GM12801 (cell line): ENCODE data around the gene GADL1.

Source experiments
- TF ChIP-seq, protein P1 (sequence below): IDR thresholded peaks from one replicate; pipeline ENCODE4 v1.5.1; 2011; ENCODE audit warnings: control low read depth; ENCODE audit not compliant: insufficient read length; ENCODE audit errors: extremely low read depth

The GADL1 gene, protein sequence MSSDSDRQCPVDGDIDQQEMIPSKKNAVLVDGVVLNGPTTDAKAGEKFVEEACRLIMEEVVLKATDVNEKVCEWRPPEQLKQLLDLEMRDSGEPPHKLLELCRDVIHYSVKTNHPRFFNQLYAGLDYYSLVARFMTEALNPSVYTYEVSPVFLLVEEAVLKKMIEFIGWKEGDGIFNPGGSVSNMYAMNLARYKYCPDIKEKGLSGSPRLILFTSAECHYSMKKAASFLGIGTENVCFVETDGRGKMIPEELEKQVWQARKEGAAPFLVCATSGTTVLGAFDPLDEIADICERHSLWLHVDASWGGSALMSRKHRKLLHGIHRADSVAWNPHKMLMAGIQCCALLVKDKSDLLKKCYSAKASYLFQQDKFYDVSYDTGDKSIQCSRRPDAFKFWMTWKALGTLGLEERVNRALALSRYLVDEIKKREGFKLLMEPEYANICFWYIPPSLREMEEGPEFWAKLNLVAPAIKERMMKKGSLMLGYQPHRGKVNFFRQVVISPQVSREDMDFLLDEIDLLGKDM

DNA sequence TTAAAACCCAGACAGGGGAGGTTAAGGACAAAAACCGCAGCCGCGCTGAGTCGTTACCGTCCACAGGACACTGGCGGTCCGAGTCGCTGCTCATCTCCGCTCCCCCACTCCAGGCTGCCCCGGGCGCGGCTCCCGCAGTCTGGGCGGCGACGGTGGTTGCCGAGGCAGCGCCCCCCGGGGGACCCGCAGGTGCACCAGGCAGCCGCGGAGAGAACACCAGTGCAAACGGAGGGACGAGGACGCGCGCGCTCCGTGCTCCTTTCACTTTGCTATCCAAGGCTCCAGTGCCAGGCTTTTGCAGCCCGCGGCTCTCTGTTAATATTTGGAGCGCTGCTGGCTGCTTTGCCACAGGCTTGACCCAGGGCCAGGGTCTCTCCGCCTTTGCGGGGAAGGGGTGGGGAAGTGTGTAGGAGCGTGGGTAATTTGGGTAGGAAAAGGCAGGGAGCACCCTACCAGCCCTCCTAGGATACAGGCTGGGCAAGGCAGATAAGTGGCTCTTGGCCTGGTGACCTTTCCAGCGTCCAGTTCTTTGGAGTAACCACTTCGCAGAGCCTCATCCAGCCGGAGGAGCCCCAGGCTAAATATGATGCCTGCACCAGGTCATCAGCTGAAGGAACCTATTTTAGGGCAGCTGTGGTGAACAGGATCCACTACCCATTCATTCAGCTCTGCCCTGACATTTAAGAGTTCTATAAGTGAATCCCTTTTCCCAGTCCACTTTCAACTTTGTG lies at the start of gene GADL1:
Gene GADL1, minus strand, starts transcription at position 141 of the 731 bp plus-strand sequence. Its CDS starts 47 bp downstream, at position 94.
- TF ChIP-seq, protein P1, sequence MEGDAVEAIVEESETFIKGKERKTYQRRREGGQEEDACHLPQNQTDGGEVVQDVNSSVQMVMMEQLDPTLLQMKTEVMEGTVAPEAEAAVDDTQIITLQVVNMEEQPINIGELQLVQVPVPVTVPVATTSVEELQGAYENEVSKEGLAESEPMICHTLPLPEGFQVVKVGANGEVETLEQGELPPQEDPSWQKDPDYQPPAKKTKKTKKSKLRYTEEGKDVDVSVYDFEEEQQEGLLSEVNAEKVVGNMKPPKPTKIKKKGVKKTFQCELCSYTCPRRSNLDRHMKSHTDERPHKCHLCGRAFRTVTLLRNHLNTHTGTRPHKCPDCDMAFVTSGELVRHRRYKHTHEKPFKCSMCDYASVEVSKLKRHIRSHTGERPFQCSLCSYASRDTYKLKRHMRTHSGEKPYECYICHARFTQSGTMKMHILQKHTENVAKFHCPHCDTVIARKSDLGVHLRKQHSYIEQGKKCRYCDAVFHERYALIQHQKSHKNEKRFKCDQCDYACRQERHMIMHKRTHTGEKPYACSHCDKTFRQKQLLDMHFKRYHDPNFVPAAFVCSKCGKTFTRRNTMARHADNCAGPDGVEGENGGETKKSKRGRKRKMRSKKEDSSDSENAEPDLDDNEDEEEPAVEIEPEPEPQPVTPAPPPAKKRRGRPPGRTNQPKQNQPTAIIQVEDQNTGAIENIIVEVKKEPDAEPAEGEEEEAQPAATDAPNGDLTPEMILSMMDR = no peak

DNA sequence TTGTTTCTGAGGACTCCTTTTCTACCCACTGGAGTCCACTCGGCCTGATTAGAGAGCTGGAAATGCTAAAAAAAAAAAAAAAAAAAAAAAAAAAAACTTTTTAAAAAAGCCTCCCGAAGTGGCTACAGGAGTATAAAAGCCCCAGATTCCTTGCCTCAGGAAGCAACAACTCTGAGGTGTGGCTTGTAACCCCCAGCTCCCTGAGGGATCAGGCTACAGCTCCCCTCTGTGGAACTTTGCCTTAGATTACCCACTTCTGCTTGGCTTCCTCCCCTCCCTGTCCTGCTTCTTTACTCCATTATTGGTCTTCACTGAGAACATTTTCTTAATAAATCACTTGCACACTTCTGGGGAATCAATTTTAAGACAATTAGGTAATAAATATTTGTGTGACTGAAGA lies 49.7 kb upstream of the GADL1 start:
- TF ChIP-seq, protein P1 = no peak

DNA sequence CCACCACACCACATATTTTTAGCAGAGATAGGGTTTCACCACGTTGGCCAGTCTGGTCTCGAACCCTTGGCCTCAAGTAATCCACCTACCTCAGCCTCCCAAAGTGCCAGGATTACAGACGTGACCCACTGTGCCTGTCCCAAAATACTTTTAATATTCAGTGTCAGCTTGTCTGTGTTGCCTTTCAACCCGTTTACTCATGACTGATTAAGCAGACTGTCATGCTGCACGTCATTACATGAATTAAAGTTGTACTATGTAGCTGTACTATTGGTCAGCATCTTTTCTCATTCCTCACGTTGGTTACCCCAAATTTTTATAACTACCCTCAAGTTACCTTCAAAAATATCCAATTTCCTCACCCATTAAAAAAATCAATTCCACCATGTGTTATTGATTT lies 48.7 kb upstream of the GADL1 start:
- TF ChIP-seq, protein P1 = no peak

DNA sequence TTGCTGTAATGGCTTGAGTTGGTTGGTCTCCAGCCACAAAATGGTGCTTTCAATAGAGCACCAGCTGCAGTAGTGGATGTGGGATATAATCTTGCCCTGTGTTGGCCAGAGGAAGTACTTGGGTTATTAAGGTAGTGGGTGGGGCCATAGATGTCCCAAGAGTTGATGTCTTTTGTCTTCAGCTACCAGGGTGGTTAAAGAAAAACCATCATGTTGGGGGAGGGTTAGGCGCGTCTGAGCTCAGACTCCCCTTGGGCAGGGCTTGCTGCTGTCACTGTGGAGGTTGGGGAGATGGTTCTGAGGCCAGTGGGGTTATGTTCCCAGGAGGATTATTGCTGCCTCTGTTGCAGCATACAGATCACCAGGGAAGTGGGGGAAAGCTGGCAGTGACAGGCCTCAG lies 46.9 kb upstream of the GADL1 start:
- TF ChIP-seq, protein P1 = no peak

DNA sequence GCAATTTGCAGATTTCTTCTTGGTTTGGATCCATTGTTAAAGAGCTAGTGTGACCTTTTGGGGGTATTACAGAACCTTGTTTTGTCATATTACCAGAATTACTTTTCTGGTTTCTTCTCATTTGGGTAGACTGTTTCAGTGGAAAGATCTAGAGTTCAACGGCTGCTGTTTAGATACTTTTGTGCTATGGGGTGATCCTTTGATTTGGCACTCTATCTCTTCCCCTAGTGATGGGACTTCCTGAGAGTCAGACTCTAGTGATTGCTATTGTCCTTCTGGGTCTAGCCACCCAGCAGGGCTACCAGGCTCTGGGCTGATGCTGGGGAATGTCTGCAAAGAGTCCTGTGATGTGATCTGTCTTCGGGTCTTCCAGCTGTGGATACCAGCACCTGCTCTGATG lies 46.3 kb upstream of the GADL1 start:
- TF ChIP-seq, protein P1 = no peak

DNA sequence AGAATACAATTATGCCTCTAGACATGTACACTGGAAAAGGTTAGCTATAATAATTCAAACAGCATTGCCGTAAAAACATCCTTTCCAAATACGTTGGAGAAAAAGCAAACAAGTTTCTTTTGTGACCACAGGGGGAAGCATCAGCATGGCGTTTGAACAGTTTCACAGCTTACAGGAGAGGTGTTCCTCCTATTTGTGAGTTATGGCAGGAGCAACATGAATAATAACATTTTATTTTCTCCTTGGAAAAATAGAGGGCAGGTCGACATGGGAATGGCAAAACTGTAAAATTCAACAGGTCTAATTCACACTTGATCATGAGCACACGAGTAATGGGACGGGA lies 39.7 kb upstream of the GADL1 start:
- TF ChIP-seq, protein P1 = no peak

DNA sequence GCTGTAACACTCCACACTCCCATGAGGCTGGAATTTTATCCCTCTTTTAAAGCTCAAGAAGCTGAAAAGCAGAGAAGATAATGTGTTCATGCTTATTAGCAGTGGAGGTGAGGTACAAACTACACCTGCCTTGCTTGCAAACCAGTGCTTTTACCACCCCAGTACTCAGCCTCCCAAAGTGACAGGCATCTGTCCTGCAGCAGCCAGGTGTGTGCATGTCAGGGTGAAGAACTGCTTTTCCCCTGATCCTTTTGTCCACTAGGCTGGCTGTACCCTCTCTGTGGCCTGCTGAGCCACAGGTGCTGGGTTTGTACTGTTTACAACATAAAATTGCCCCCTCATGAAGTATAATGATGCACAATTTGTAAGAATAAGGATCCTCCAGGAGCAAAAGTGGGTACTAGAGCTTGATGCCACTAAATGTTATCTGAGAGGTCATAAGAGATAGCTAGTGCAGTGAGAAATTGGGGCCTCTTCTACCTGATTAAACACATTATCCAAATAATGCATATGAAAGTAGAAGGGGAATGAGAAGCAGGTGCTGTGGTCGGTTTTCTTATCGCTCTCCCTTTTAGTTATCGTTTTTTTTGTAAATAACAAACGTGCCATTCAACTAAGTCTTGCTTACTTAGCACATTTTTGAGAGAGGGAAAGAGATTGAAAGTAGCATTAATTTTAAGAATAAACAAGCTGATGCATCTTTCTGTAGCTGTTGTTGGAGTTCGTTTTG lies 39.2 kb upstream of the GADL1 start:
- TF ChIP-seq, protein P1 = no peak
